Daoy (cell line): ENCODE data around the gene ALDH9A1. TPM values are rescaled to one million over a fixed set of nuclear protein-coding genes. Genes with fewer than 3 reads are reported as not detected.
"Not testable (repeated sequence)": the region's sequence is repeated elsewhere in the genome, so short reads cannot be mapped to it uniquely, and the experiment has no call there.

Experiments used
- DNase-seq: peaks from one replicate; pipeline ENCODE4 v3.0.0-alpha.2; 2015; ENCODE audit warnings: low read depth
- total RNA-seq: library from RNA; depleted of rRNA; stranded (reverse); fragments of >200 nt; shearing (Covaris generic); gene quantifications from 2 replicates; pipeline ENCODE4 v1.2.3, GENCODE V29; 2014; rRNA removed

Gene ALDH9A1
- total RNA-seq, result 45.1 and 93.6 TPM in 2 replicates

DNA sequence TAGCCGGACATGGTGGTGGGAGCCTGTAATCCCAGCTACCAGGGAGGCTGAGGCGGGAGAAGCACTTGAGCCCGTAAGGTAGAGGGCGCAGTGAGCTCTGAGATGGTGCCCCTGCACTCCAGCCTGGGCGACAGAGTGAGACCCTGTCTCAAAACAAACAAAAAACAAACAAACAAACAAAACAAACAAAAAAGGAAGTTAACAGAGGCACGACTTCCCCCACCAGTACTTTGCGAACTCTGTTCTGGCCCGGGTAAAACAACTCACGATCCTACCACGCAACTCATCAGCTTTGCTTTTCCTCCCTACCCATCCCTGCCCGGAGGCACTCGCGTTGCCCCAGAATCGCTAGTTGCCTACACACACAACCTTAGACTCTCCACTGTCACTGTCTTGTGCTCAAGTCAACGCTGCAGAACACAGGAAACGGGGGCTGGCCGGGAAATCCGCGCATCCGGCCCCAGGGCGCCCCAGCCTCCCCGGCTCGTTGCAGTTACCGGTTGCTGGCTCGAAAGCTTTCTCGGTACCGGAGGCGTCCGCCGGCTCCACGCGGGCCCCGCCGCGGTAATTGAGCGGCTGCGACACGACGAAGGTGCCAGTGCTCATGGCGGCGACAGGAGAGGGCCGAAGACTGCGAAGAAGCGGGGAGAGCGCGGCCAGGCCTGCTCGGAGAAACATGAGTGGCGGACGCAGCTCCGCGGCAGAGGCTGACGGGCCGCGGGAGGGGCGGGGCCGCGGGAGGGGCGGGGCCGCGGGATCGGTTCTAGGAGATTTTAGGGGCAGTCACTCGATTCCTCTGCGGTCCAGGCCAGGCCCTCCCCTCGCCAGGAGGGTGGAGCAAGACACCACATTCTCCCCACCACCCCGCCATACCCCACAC lies at the start of gene ALDH9A1:
TSS of gene ALDH9A1 (minus strand) at position 682 of the 880 bp plus-strand sequence. CDS start at position 678, 4 bp downstream.
- peak; percentile 91 for DNase-seq

DNA sequence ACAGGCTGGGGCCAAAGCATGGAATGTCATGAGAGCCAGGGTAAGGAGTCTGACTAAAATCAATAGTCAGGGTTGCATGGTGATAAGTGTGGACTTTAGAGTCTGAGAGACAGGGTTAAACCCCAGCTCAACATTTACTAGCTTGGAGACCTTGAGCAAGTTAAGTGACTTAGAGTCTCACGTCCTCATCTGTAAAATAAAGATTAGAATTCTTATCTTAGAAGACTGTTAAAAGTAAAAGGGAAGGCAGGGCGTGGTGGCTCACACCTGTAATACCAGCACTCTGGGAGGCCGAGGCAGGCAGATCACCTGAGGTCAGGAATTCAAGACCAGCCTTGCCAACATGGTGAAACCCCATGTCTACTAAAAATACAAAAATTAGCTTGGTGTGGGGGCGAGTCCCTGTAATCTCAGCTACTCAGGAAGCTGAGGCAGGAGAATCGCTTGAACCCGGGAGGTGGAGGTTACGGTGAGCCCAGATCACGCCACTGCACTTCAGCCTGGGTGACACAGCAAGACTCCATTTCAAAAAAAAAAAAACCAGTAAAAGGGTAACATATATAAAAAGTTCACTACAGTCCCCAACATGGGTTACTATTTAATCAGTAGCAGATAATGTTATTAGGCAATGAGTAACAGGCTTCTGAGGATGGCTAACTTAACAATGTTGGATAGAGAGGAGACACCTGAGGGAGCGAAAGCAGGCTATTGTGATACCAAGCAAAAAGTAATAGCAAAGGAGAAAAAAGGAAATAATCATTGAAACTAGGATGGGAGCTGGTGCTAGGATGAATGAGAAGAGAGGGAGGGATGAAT lies 49.5 kb upstream of the ALDH9A1 start:
- DNase-seq, result no peak

DNA sequence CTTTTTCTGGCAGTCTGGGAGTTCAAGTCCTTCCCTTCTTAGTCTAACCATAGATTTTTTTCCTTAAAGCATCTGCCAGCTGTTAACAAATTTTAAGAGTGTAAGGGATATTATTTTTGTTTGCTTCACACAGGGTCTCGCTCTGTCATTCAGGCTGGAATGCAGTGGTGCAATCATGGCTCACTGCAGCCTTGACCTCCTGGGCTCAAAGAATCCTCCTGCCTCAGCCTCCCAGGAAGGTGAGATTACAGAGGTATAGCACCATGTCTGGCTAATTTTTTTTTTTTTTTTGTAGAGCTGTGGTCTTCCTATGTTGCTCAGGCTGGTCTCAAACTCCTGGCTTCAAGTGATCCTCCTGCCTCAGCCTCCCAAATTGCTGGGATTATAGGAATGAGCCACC lies 46.6 kb upstream of the ALDH9A1 start:
- DNase-seq, result not testable (repeated sequence)

DNA sequence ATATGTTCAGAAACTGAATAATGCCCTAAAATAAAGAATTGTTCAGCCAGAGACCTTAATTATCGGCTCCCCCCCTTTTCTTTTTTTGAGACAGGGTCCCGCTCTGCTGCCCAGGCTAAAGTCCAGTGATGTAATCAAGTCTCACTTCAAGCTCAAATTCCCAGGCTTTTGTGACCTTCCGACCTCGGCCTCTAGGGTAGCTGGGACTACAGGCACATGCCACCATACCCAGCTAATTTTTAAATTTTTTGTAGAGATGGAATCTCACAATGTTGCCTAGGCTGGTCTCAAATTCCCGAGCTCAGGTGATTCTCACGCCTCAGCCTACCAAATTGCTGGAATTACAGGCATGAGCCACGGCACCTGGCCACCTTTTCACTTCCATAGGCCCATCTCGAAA lies 43.8 kb upstream of the ALDH9A1 start:
- no peak for DNase-seq

DNA sequence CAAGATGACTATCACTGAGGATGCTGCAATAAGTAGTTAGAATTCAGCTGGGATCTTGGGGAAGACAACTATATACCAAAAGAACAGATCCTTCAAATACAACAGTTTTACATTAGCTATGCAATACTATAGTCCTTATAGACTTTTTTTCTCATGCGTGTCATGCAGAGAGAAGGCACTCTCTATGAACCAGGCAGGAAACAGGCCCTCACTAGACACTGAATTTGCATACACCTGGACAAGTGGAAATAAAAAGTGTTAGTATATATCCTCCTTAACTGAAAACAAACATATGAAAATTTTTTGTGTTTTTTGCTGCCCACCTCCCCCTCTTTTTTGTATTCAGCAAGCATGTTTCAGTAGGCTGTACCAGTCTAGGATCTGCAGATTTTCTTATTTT lies 40.4 kb upstream of the ALDH9A1 start:
- no peak for DNase-seq

DNA sequence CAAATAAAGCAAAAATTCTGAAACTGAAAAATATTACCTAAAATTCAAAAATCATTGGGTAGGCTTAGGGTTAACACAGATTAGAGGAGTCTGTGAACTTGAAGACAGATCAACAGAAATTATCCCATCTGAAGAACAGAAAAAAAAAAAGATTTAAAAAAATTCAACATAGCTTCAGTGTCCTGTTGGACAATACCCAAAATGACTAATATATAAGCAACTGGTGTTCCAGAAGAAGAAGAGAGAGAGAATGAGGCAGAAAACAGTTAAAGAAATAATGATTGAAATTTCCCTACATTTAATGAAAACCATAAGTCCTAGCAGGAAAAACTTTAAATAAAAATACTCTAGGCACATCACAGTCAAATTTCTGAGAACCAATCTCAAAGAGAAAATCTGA lies 38.8 kb upstream of the ALDH9A1 start:
- no peak for DNase-seq

DNA sequence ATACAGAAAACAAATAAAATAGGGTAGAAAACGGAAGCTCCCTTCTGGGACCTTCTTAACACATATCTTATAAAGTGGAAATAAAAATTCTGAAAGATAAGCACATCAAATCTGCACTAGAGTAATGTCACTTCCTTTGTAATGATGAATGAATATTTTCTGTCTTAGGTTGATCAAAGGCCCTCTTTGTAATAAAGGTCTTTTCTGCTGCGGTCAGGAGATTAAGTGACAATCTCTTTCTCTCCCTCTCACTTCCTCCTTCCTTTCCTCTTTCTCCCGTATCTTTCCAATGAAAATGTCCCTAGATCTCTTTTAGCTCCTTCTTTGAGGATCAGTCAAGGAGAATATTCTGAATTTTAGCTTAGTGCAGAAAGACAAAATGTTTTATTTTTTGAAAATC lies 36.5 kb upstream of the ALDH9A1 start:
- no peak for DNase-seq

DNA sequence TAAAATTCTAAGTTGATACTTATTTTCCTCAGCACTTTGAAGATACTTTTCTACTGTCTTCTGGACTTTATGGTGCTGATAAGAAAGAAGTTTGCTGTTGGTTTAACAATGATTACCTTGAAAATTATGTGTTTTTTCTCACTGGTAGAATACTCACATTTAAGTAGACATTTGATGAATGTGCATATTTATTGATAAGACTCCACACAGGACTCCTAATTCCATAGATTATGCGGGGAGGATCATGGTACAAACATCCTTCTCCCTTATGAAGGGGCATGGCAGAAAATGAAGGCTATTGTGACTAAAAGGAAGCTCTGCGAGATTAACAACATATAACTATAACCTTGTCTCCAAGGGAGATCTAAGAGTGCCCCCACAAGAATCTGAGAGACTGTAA lies 28.5 kb upstream of the ALDH9A1 start:
- no peak for DNase-seq

DNA sequence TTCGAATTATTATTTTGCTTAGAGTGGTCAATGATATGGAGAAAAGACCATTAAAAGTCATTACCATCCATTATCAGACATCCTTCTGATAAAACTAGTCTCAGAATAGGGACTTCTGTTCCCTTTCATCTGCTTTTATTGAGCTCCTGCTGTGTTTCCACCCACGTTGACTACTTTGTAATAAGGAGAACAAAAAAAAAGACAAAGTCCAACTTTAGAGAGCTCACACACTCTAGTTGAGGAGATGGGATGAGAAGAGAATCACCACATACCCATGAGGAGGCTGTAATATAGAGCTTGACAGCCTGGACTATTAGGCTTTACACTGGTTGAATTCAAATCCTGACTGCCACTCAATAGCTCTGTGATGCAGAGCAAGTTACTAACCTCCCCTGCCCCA lies 27.8 kb upstream of the ALDH9A1 start:
- DNase-seq, result no peak

DNA sequence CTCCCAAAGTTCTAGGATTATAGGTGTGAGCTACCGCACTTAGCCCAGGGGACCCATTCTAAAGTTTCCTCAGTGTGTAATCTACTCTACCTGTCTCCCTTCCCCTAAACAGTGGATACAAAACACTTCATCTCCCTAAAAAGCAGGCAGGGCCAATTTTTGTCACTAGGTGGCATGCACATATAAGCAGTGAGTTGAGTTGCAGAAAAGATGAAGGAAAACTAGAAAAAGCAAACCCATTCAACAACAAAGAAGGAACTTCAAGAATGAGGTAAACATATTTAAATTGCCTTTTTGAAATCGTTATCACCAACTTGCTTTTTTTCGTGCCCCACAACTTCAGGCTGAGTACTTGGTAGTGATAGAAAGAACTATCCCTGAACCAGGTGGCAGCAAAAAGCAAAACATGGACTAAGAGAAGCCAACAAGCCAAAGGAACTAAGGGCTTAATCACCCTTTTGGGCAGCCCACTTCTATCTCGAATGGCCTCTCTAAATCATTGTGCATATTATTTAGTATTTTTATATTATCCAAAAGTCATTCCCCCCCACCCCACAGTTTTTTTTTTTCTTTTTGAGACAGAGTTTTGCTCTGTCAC lies 19.7 kb upstream of the ALDH9A1 start:
- peak; percentile 44 for DNase-seq

DNA sequence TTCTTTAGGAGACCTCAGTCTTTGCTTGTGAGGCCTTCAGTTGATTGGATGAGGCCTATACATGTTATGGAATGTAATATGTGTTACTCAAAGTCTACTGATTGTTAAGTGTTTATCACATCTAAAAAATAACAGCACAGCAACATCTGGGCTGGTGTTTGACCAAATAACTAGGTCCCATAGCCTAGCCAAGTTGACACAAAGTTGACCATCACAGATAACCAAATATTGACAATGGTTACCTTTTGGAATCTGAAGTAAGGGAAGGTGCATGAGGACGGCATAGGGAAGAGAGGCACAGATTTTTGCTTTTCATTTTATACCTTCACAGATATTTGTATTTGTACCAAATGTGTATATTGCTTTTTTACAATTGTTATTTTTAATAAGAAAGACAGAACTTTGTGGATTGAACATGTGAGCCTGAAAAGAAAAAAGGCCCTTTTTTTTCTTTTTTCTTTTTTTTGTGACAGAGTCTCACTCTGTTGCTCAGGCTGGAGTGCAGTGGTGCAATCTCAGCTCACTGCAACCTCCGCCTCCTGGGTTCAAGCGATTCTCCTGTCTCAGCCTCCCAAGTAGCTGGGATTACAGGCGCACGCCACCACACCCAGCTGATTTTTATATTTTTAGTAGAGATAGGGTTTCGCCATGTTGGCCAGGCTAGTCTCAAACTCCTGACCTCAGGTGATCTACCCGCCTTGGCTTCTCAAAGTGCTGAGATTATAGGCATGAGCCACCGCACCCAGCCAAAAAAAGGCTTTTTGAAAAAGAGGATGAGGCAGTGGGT lies 18.1 kb upstream of the ALDH9A1 start:
- DNase-seq, result not testable (repeated sequence)

DNA sequence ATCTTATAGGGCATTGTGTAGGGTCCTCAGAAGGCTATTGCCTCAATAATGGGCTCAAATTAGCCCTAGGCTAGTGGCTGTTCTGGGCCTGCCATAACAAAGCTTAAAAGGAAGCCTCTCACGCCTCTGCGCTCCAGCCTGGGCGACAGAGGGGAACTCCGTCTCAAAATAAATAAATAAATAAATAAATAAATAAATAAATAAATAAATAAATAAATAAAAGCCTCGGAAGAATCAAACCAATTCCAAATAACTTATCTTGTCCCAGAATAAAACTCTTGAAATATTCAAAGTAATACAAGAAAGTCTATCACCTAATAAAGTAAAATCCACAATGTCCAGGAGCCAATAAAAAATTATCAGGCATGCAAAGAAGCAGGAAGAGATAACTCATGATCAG lies 14.4 kb upstream of the ALDH9A1 start:
- DNase-seq, result no peak

DNA sequence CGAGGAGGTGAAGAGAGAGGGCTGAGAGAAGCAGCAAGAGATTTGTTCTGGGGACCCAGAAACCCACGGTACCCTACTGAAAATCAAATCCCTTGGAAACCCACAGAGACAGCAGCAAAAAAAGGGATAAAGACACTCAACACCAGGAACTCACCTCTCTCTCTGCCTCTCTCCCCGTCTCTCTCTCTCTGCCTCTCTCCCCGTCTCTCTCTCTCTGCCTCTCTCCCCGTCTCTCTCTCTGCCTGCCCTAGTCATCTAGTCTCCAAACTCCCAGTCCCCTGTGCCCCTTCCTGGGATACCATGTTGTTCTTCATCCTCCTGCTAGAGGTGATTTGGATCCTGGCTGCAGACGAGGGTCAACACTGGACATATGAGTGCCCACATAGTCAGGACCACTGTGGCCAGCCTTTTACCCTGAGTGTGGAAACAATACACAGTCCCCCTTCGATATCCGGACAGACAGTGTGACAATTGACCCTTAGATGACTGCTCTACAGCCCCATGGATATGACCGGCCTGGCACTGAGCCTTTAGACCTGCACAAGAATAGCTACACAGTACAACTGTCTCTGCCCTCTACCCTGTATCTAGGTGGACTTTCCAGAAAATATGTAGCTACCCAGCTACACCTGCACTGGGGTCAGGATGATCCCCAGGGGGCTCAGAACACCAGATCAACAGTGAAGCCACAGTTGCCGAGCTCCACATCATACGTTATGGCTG lies 9.8 kb upstream of the ALDH9A1 start:
- DNase-seq, result no peak

DNA sequence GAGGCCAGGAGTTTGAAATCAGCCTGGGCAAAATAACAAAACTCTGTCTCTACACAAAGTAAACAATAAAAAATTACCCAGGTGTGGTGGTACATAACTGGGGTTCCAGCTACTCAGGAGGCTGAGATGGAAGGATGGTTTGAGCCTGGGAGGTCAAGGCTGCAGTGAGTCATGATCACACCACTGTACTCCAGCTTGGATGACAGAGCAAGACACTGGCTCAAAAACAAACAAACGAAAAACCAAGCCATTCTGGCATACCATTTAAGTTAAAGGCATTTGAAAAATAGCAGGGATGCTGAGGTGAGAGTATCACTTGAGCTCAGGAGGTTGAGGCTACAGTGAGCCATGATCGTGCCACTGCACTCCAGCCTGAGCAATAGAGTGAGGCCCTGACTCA lies 5.3 kb upstream of the ALDH9A1 start:
- no peak for DNase-seq

DNA sequence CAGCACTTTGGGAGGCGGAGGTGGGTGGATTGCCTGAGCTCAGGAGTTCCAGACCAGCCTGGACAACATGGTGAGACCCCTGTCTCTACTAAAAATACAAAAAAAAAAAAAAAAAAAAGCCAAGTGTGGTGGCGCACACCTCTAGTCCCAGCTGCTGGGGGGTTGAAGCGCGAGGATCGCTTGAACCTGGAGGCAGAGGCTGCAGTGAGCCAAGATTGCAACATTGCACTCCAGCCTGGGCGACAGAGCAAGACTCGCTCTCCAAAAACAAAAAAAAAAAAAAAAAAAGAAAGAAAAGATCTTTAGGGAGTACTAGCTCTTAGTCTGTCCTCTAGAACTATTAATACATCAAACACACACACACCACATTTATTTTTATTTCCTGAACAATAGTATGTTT lies 3.6 kb upstream of the ALDH9A1 start:
- DNase-seq, result not testable (repeated sequence)

DNA sequence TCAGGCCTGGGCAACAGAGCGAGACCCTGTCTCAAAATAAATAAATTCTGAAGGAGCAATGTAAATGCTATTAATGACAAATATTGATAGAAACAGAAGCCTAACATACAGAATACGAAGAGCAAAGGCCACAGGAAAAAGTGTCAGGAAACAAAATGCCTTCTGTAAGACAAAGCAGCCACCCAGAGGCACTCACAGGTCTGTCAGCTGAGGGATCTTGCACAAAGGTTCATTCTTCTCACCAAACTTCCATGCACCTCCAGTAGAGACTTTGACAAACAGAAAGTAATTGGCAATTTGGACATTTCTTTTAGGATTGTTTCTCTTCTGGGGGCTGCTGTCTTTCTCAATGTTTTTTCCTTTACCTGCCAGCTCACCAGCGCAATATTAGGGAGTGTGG lies 1.2 kb upstream of the ALDH9A1 start:
- no peak for DNase-seq

DNA sequence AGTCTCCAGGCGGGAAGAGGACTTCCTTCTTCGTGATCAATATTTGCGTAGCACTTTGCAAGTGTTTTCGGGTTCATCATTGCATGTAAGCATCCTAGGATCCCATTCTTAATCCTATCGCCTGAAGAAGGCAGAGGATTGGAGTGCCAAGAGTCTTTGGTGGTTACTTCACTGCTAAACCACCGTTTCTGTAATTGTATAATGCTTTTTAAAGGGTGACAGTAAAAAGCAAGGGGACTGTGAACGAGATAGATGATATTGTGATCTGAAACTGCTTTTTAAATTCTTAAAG lies 345 bp upstream of the ALDH9A1 start:
- no peak for DNase-seq

DNA sequence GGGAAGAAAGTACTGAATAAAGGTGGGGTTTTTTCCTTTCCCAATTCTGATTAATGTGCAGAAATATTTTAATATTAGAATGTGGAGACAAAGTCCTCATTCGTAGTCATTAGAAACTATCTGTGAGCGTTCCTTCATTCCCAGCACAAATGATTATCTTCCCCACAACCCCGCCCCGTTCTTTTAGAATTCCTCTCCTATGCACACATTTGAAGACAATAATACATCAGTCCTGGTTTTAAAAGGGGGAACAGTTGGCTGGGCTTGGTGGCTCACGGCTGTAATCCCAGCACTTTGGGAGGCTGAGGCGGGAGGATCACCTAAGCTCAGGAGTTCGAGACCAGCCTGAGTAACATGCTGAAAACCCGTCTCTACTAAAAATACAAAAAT lies 876 bp downstream of the ALDH9A1 start:
- peak; percentile 7 for DNase-seq

DNA sequence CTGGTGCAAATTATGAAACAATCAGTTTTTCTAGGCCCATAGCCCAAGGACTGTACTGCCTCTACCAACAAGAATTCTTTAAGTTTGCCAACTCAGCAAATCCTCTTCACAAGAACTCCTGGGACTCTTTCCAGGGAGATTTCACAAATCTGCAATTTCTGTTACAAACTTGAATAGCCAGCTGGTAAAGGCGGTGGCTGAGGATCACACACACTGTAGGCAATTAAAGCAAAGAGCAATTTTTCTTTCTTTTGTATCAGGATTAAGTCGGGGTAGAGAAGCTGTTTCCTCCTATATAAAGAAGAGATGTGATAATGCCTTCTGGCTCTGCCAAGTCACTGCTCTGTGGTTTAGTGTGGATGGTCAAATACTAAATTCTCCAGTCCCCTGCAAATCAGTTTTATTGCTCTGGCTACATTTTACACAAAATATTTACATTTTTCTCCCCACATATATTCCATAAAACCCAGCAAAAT lies 1.7 kb downstream of the ALDH9A1 start:
- peak; percentile 60 for DNase-seq

DNA sequence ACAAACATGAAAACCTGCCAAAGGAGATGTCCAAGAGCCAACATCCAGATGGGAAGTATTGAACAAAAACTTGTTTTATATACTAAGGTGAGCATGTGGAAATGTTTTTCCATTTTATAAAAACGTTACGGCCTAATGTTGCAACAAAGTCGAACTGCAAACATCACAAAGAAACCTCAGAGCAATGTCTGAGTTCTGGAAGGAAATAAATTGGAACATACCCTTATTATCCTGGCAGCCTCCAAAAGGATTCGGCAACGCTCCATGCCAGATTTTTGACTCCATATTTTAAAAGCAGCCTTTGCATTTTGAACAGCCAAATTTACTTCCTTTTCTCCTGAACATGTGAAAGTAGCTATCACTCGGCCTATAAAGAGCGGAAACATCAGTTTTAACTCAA lies 3.3 kb downstream of the ALDH9A1 start:
- no peak for DNase-seq

DNA sequence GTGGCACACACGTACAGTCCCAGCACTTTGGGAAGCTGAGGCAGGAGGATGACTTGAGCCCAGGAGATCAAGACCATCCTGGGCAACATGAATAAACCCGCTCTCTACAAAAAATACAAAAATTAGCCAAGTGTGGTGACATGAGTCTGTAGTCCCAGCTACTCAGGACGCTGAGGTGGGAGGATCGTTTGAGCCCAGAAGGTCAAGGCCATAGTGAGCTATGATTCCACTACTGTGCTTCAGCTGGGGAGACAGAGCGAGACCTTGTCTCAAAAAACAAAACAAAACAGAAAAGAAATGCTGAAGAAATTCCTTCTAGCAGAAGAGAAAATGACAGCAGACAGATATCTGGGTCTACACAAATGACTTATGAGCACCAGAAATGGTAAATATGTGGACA lies 10.3 kb downstream of the ALDH9A1 start:
- DNase-seq, result no peak
